ENCODE data around the gene TMEM80. TPM values are rescaled to one million over a fixed set of nuclear protein-coding genes. Genes with fewer than 3 reads are reported as not detected.
"Not testable (repeated sequence)": the region's sequence is repeated elsewhere in the genome, so short reads cannot be mapped to it uniquely, and the experiment has no call there.

TMEM80 gene
- polyA plus RNA-seq, 4 donors: 36.1 to 56.7 (median 46.3) TPM

DNA sequence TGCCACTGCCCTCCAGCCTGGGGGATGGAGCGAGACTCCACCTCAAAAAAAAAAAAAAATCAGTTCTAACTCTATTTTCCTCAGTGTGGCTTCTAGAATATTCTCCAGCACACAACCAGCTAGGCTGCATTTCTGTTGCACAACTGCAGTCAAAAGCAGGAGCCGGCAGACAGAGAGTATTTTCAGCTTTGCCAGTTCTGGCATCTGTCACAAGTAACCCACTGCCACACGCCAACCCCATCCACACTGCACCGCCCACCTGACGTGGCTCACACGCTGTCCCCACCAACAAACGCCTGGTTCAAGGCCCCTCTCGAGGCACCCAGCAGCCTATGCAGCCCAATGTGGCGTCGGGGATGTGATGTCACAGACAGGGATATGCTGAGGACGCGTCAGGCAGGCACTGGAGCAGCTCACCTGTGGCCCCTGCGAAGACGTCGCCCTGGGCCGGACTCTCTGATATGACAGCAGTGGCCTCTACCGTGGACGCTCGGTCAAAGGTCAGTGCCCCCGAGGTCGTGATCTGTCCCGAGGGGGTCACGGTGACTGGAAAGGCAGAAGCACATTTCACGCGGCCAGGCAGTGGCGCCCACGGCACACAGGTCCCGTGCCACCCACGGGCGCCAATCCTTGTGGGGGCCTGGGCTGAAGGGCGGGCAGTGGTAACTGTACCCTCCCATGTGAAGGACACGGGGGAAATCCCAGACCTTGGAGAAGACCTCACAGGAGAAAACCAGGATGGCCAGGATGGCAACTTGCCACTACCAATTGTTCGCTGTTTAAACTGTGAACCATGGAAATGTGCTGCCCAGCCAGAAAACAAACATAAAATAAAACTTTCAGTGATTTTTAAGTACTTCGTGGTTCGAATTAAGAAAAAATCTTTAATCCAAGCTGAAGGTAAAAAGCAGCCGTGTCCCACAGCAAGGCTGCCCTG lies 16.1 kb upstream of the TMEM80 start:
- no peak for DNase-seq (ENCODE audit: low read depth in 4 of 4, low spot score in 2 of 4)

DNA sequence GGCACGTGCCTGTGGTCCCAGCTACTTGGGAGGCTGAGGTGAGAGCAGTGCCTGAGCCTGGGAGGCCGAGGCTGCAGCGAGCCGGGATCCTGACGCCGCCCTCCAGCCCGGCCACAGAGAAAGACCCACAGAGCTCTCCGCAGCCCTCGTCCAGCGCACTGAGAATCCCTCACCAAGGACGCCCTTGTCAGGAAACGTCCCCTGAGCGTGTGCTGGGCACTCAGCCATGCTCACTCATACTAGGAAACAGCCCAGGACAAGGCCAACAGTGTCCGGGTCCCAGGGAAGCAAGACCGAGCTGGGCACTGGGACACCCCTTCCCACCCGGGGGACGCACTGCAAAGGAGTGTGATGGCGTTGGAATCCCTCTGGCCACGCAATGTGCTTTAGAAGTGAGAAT lies 15.1 kb upstream of the TMEM80 start:
- DNase-seq (ENCODE audit: low read depth in 4 of 4, low spot score in 2 of 4): no peak

DNA sequence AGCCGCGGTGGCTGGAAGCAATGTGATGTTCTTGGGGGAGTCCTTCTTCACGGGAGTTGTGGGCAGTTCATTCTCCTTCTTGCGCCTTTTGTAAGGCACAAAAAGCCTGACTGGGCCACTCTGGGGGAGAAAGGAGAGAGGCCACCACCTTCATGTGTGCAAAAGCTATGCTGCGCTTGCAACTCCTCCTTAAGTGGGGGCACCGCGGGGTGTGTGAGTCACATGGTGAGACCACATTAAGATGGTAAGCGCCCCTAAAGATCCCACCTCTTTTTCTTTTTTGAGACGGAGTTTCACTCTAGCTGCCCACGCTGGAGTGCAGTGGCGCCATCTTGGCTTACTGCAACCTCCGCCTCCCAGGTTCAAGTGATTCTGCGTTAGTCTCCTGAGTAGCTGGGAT lies 14.6 kb upstream of the TMEM80 start:
- no peak for DNase-seq (ENCODE audit: low read depth in 4 of 4, low spot score in 2 of 4)

DNA sequence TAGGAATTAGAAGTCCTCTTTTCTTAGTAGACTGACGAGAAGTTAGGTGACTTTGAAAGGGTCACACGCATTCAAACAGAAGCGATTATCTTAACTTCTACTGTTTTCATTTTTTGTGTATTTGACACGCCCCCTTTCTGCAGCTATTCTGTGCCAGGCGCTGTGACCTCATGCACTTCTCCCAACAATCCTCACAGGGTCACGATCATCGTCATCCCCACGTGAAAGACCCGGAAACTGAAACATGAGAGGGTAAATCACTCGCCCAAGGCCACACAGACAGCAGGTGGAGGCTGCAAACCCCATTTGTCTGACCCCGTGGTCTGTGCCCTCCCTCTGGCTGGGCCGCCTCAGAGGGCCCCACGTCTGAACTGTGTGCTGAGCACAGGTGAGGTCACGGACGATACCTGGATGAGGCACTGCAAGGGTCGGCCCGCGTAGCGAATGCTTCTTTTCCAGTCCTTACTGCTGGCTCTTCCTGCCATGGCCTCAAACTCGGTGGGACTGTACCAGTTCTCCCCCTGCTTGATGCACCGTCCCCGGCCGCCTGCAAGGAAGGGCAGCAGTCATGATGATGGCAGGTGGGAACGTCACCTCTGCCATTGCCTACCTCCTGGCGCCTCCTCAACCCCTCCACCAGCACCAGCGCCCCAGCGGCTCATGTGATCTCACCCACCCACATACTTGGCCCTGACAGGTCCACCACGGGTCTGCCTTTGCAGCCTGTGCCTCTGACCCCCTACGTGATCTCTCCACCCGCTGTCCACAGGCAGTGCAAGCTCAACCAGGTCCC lies 9.0 kb upstream of the TMEM80 start:
- DNase-seq (ENCODE audit: low read depth in 4 of 4, low spot score in 2 of 4): no peak

DNA sequence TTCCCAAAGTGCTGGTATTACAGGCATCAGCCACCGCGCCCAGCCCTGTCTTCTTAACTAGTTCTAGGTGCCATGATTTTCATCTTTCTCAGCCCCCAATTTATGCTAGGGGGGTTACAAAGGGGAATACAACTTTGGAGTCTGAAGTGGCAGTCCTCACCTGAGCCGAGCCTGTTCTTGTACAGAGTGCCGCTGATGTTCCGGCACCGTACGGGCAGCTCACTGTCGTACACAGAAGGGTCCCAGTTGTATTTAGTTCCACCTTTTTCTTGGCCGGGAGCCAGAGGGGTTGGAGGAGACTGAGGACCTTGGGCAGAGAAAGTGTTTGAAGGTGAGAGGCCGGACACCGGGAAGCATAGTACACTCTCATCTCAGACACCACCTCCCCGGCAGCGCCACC lies 7.9 kb upstream of the TMEM80 start:
- DNase-seq (ENCODE audit: low read depth in 4 of 4, low spot score in 2 of 4): no peak

DNA sequence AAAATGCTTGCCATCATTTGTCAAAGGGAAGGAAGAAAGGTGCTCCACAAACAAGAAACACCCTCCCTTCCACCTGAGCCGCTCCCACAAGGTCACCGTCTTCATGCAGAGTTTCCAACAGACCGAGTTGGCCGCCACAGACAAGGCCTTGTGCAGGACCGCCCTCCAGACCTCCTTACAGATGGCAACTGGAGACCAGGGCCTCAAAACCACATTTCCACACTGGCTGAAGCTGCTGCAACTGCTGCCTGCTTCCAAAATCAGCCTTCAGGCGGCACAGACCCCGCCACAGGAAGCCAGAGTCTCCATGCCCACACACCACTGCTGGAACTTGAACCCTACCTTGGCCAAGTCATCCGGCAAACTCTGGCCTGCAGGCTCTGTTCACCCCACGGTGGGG lies 6.9 kb upstream of the TMEM80 start:
- no peak for DNase-seq (ENCODE audit: low read depth in 4 of 4, low spot score in 2 of 4)

DNA sequence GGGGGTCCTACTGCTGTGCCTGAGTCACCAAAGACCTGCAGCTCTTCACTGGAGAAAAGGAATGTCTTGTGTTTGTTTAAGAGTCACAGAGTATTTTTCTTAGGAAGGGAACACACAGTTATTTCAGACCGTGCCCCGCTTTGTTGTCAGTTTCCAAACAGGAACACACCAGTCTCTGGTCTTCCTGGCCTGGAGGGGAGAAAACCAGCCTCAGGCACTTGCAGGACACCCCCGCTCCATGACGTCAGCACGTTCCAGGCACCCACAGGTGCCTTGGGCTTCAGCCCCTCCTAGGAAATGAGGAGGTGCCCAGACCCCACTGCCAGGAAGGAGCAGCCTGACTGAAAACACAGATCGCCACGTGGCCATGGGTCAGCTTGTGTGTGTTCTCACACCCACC lies 6.0 kb upstream of the TMEM80 start:
- no peak for DNase-seq (ENCODE audit: low read depth in 4 of 4, low spot score in 2 of 4)

DNA sequence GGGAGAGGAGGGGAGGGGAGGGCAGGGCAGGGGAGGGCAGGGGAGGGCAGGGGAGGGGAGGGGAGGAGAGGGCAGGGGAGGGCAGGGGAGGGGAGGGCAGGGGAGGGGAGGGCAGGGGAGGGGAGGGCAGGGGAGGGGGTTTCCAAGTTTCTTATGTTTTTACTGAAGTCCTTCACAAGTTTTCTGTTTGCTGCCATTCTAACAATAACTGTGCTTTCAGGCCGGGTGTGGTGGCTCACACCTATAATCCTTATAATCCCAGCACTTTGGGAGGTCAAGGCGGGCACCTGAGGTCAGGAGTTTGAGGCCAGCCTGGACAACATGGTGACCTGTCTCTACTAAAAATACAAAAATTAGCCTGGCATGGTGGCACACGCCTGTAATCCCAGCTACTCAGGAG lies 5.4 kb upstream of the TMEM80 start:
- DNase-seq (ENCODE audit: low read depth in 4 of 4, low spot score in 2 of 4): not testable (repeated sequence)

DNA sequence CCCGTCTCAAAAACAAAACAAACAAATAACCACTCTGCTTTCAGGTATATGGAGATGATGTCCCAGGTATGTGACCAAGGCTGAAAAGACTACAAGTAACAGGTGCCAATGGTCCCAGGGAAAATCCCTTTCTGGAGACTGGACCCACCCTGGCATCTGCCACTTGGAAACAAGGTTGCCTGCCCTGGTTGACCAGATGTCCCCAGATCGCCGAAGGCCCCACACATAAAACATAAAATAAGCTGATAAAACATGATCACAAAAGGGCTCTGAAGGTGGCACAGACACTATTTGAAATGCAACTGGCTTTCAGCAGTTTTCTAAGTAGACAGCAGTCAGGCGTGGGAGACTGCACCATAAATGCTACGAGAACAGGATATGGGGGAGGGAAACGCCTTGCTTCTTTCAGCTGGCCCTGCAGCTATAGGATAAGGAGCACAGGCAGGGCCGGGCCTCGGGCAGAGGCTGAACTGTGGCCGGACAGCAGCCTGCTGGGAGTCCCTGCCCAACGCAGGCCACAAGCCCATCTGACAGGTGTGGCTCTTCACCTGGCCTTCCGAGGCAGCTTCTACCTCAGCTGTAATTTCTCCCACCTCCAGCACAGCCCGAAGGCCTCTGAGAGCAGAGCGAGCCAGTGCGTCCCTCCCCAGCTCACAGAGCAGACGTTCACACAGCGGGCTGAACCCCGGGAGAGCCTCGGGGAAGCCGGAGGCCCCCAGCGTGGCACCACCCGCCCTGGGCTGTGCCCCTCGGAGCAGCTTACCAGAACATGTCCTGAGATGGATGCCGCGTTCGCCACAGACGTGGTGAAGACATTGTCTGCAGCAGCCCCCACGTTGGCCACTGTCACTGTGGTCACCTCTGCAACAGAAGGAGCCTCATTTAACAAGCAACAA lies 4.6 kb upstream of the TMEM80 start:
- DNase-seq (ENCODE audit: low read depth in 4 of 4, low spot score in 2 of 4): peak in 1 of 4 donors; percentile 51

DNA sequence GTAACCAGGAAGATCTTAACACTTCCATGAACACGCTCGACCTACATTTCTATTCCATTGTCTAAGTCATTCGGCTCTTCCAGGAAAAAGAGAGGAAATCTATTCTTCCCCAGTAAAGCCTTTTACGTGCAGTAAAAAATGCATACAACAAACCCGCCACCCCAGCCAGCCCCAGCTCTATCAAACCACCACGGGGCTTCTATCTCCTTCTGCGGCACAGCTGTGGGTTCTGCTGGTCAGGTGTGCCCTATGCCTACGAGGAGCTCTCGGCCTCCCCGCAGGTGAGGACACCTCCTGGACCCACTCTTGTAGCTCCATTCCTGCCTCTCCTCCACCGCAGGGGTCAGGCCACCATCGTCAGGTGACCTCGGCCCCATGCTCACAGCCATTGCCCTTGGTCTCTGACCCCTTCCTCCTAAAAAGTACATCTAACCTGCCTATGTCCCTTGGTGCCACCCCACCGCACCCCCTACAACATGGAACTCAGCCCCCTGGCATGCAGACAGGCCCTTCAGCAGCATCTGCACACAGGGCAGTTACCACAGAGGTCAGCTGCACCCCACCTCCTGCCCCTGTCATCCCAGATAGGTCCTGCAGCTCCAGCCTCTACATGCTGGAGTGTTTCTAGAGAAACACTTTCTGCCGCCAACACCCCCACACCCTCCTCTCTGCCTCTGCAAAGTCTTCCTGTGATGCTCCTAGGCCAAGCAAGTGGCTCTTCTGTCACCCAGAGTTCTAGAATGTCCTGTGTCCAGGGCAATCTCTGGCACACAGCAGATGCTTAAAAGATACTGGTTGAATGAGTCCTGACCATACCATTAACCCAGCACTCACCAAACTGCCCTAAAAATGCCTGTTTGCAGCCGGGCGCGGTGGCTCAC lies 3.7 kb upstream of the TMEM80 start:
- no peak for DNase-seq (ENCODE audit: low read depth in 4 of 4, low spot score in 2 of 4)

DNA sequence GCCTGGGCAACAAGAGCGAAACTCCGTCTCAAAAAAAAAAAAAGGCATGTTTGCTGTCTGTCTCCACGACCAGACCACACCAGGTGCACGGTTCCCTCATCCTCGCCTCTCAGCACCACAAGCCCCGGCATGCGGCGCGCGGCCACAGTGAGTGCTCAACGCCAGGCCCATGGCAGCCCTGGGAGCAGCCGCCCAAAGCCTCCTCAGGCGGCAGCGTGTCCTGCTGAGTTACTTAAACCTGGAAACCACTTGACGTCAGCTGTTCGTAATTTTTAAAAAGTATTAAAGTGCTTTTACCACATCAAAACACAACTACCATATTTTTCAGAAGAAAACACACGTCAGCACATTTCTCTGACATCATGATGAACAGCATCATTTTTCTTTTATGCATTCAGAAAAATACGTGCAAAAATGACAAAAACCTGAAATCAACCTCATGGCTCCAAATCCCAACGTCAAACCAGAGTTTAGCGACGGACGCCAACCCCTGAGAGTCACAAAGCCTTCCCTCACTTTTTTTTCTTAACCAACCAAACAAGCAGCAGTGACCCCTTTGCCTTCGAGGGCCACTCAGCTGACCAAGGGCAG lies 2.7 kb upstream of the TMEM80 start:
- no peak for DNase-seq (ENCODE audit: low read depth in 4 of 4, low spot score in 2 of 4)

DNA sequence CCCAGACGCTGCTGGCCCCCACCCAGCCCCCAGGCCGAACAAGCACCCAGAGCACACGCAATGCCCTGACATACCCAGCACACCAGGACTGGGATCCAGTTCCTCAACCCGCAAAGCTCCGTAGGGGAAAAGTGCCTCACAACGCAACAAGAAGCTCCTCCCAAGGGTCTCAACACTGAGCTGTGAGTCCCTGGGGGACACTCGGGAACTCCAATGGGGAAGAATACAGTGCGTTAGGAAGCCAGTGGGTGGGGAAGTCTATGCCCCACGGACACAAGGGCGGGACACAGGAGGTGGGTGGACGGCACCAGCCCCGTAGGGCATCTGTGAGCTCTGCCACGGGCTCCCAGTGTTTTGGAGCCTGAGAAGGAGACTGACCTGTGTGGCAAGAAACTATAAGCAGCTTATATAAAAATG lies 2.2 kb upstream of the TMEM80 start:
- no peak for DNase-seq (ENCODE audit: low read depth in 4 of 4, low spot score in 2 of 4)

DNA sequence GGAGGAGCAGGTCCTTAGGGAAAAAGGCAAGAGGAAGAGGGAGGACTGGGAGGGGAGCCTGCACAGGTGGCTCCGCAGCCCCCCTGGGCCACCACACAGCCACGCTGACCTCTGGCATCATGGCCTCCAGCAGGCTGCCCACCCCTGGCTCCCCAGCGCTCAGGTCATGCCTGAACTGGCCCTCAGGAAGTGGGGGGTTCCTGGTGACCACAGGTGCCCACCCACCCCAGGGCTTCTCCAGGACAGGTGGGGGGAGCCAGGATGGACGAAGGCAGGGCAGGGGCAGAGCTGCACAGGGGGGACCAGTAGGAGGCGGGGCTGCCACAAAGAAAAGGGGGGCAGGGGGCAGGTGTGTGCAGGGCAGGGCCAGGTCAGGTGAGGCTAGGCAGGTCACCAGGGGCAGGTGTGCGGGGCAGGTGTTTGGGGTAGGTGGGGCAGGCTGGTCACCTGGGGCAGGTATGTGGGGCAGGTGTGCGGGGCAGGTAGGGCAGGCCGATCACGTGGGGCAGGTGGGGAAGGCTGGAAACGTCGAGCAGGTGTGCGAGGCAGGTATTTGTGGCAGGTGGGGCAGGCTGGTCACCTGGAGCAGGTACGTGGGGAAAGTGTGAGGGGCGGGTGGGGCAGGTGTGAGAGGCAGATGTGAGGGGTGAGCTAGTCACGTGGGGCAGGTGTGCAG lies 1.6 kb upstream of the TMEM80 start:
- no peak for DNase-seq (ENCODE audit: low read depth in 4 of 4, low spot score in 2 of 4)

DNA sequence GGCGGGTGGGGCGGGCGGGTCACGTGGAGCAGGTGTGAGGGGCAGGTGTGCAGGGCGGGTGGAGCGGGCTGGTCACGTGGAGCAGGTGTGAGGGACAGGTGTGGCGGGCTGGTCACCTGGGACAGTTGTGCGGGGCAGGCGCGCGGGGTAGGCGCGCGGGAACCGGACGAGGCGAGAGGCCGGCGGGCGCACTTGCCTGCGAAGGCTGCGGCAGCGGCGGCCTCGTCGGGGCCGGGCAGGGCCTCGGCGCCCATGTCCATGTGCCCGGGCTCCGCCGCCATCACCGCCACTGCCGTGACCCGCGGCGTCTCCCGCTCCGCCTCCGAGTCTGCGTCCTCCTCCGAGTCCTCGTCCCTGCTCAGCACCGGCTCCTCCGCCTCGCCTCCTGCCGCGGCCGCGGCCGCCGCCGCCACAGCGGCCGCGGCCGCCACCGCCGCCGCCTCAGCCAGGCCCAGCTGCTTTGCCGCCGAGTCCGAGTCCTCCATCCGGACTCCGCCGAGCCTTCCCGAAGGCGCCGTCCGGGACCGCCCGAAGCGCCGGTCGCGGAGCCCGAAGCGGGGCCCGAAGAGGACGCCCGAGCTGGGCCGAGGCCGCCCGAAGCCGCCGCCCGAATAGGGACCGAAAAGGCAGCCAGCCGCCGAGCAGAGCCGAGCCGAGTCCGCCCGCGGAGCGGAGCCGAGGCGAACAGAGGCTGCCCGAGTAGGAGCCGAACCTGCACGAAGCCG lies 891 bp upstream of the TMEM80 start, which contains the start of gene DEAF1:
Gene DEAF1, minus strand, starts transcription at position 660 of the 725 bp plus-strand sequence. Its CDS starts 175 bp downstream, at position 485.
- peak in 2 of 4 donors; percentile 93 to 94 for DNase-seq (ENCODE audit: low read depth in 4 of 4, low spot score in 2 of 4)

DNA sequence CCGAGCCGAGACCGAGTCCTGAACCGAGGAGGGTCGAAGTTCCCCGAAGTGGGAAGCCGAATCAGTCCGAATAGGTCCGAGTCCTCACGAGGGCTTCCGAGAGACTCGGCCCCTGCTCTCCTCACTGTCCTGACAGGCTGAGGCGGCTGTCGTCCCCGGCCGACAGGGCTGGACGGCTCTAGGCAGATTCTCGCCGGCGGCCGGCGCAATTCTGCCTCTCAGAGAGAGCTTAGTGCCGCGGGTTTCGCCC lies 403 bp upstream of the TMEM80 start:
- DNase-seq (ENCODE audit: low read depth in 4 of 4, low spot score in 2 of 4): peak in 2 of 4 donors; percentile 91 to 94

DNA sequence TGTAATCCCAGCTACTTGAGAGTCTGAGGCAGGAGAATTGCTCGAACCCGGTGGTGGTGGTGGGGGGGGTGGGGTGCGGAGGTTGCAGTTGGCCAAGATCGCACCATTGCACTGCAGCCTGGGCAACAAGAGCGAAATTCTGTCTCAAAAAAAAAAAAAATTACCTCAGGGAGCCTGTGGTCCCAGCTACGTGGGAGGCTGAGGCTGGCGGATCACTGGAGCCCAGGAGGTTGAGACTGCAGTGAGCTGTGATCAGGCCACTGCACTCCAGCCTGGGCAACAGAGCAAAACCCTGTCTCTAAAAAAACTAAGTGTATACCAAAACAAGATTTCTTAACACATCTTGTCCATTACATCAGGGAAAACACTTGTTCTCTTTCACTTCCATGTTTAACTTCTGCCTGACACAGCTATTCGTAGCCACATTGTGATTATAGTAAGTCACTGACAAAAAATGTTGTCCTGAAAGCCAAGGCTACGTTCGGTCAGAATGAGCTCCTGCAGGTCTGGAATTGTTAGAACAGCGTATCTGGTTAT lies 1.4 kb downstream of the TMEM80 start:
- no peak for DNase-seq (ENCODE audit: low read depth in 4 of 4, low spot score in 2 of 4)

DNA sequence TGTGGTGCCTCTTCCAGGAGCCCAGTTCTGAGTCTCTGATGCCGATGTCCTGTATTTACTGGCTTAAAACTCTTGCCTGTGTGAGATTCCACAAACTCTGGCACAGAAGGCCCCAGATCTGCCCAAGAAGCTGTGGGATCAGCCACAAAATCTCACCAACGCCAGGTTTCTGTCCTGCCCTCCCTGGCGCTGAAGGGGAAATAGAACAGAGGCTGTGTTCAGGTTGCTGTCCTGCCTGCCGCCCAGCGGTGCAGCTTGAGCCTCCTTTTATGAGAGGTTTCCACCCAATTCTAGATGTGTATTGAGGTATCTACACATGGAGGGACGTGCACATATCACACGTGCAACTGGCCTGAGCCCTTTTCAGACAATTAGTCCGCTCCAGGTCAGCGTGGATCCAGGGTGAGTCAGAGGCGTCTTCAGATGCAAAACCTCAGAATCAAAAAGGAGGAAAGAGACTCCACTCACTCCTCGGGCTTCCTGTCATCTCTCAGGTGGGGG lies 2.2 kb downstream of the TMEM80 start:
- no peak for DNase-seq (ENCODE audit: low read depth in 4 of 4, low spot score in 2 of 4)

All from left renal cortex interstitium (tissue), 4 donors.